ENCODE data around the gene ZNF587B.
"Not testable (repeated sequence)": the region's sequence is repeated elsewhere in the genome, so short reads cannot be mapped to it uniquely, and the experiment has no call there.

Gene ZNF587B

GRCh38 chr19:57818378-57818777, 11.7 kb upstream of the ZNF587B start:
- no peak for DNase-seq (ENCODE audit: low read depth in 2 of 3, low spot score in 1 of 3)

- DNase-seq (ENCODE audit: low read depth in 2 of 3, low spot score in 1 of 3), result peak; percentile 63 to 69 (median 67)
Measured at GRCh38 chr19:57819475-57820148, 10.5 kb upstream of the ZNF587B start.

- DNase-seq (ENCODE audit: low read depth in 2 of 3, low spot score in 1 of 3), result no peak
Measured at GRCh38 chr19:57820599-57820998, 9.5 kb upstream of the ZNF587B start.

GRCh38 chr19:57821095-57821494, 9.0 kb upstream of the ZNF587B start:
- not testable (repeated sequence) for DNase-seq (ENCODE audit: low read depth in 2 of 3, low spot score in 1 of 3)

GRCh38 chr19:57821501-57821900, 8.6 kb upstream of the ZNF587B start:
- not testable (repeated sequence) for DNase-seq (ENCODE audit: low read depth in 2 of 3, low spot score in 1 of 3)

GRCh38 chr19:57823155-57823554, 6.9 kb upstream of the ZNF587B start:
- DNase-seq (ENCODE audit: low read depth in 2 of 3, low spot score in 1 of 3), result not testable (repeated sequence)

GRCh38 chr19:57823608-57824007, 6.5 kb upstream of the ZNF587B start:
- DNase-seq (ENCODE audit: low read depth in 2 of 3, low spot score in 1 of 3), result not testable (repeated sequence)

GRCh38 chr19:57825511-57825910, 4.6 kb upstream of the ZNF587B start:
- no peak for DNase-seq (ENCODE audit: low read depth in 2 of 3, low spot score in 1 of 3)

- no peak for DNase-seq (ENCODE audit: low read depth in 2 of 3, low spot score in 1 of 3)
Measured at GRCh38 chr19:57829316-57829715, 783 bp upstream of the ZNF587B start.

- not testable (repeated sequence) for DNase-seq (ENCODE audit: low read depth in 2 of 3, low spot score in 1 of 3)
Measured at GRCh38 chr19:57836991-57837390, 6.9 kb downstream of the ZNF587B start.

- not testable (repeated sequence) for DNase-seq (ENCODE audit: low read depth in 2 of 3, low spot score in 1 of 3)
Measured at GRCh38 chr19:57838622-57839191, 8.6 kb downstream of the ZNF587B start.

- DNase-seq (ENCODE audit: low read depth in 2 of 3, low spot score in 1 of 3), result no peak
Measured at GRCh38 chr19:57841122-57841763, 11.1 kb downstream of the ZNF587B start.

GRCh38 chr19:57847164-57847563, 17.1 kb downstream of the ZNF587B start:
- DNase-seq (ENCODE audit: low read depth in 2 of 3, low spot score in 1 of 3), result not testable (repeated sequence)

- not testable (repeated sequence) for DNase-seq (ENCODE audit: low read depth in 2 of 3, low spot score in 1 of 3)
Measured at GRCh38 chr19:57849162-57849665, 19.1 kb downstream of the ZNF587B start.

- peak; percentile 58 to 68 (median 60) for DNase-seq (ENCODE audit: low read depth in 2 of 3, low spot score in 1 of 3)
Measured at GRCh38 chr19:57849666-57850473, 19.8 kb downstream of the ZNF587B start, which contains the start of gene ZNF587. ZNF587 (plus strand) TSS chr19:57849859; CDS start chr19:57850039, 180 bp downstream.

GRCh38 chr19:57850553-57851017, 20.5 kb downstream of the ZNF587B start:
- no peak for DNase-seq (ENCODE audit: low read depth in 2 of 3, low spot score in 1 of 3)

GRCh38 chr19:57851812-57852603, 21.9 kb downstream of the ZNF587B start:
- not testable (repeated sequence) for DNase-seq (ENCODE audit: low read depth in 2 of 3, low spot score in 1 of 3)

GRCh38 chr19:57854117-57854516, 24.0 kb downstream of the ZNF587B start:
- not testable (repeated sequence) for DNase-seq (ENCODE audit: low read depth in 2 of 3, low spot score in 1 of 3)

GRCh38 chr19:57862351-57862750, 32.3 kb downstream of the ZNF587B start:
- not testable (repeated sequence) for DNase-seq (ENCODE audit: low read depth in 2 of 3, low spot score in 1 of 3)

GRCh38 chr19:57867868-57868492, 37.9 kb downstream of the ZNF587B start:
- no peak for DNase-seq (ENCODE audit: low read depth in 2 of 3, low spot score in 1 of 3)
